HCT116 (cell line): ENCODE results near the gene OSCP1.

ENCODE experiments used
- CTCF ChIP-seq, 3 experiments: fragments of 200-600 bp in 1 of 3; sonication (generic) in 1 of 3; IDR thresholded peaks in 2 of 3; conservative IDR thresholded peaks in 1 of 3; 2 replicates each; pipeline ENCODE4 v1.5.1; 2012 to 2017; ENCODE audit warnings: low read depth in 2 of 3, low read length in 2 of 3, antibody characterized with exemption in 1 of 3, borderline replicate concordance in 1 of 3, control low read depth in 1 of 3, mild to moderate bottlenecking in 1 of 3, mixed read lengths in 1 of 3, mixed run types in 1 of 3, moderate library complexity in 1 of 3; ENCODE audit not compliant: insufficient read depth in 1 of 3
- EZH2 ChIP-seq: fragments of 200-600 bp; sonication (generic); IDR thresholded peaks from 2 replicates; pipeline ENCODE4 v1.6.1; 2017; ENCODE audit warnings: antibody characterized with exemption, mixed run types
- MAX ChIP-seq: IDR thresholded peaks from 2 replicates; pipeline ENCODE4 v1.6.1; 2012
- POLR2AphosphoS5 ChIP-seq: IDR thresholded peaks from 2 replicates; pipeline ENCODE4 v1.6.1; 2011; ENCODE audit warnings: mild to moderate bottlenecking, low read depth, low read length, moderate library complexity
- SIN3A ChIP-seq: IDR thresholded peaks from 2 replicates; pipeline ENCODE4 v1.6.1; 2012; ENCODE audit warnings: low read depth

GRCh38 chr1:36414384-36414783 is 35.9 kb downstream of the OSCP1 start:
- no peak for TF ChIP-seq EZH2
- TF ChIP-seq SIN3A, result no peak
- TF ChIP-seq CTCF (IDR thresholded peaks at IDR 0.05 in 2 of 3, conservative IDR thresholded peaks at IDR 0.05 in 1 of 3; ENCODE audit: borderline replicate concordance in 1 of 3, insufficient read depth in 1 of 3, low read depth in 2 of 3, low read length in 2 of 3), result no peak
- TF ChIP-seq MAX, result no peak
- TF ChIP-seq POLR2AphosphoS5, result no peak
